SK-N-SH (cell line): ENCODE measurements around the gene ZNF491. TPM values are rescaled to one million over a fixed set of nuclear protein-coding genes. Genes with fewer than 3 reads are reported as not detected.

Source experiments
- CTCF ChIA-PET: fragments of 300-600, 350-600 bp; formaldehyde crosslinking; extraction: SDS; loops from one replicate; lab custom pipeline; 2021; lab: Yijun Ruan, JAX
- POLR2A ChIA-PET: fragments of 350-600 bp; sonication (Branson Sonifier 250); formaldehyde crosslinking; extraction: SDS; loops from one replicate; lab custom pipeline; 2020; ENCODE audit warnings: antibody characterized with exemption, inconsistent platforms; lab: Yijun Ruan, JAX
- DNase-seq: peaks from one replicate; pipeline ENCODE4 v3.0.0; 2012
- H2AFZ ChIP-seq: fragments of 200-600 bp; sonication (generic); 2 replicates; pipeline ENCODE4 v1.8.1; 2016; ENCODE audit warnings: antibody characterized with exemption, mild to moderate bottlenecking, low read depth
- H3F3A ChIP-seq: fragments of 200-600 bp; sonication (generic); replicated peaks from 2 replicates; pipeline ENCODE3; 2016; ENCODE audit warnings: antibody characterized with exemption, mild to moderate bottlenecking; ENCODE audit not compliant: insufficient read depth
- H3K27ac ChIP-seq, 2 experiments: fragments of 200-500 bp in 1 of 2; fragments of 200-600 bp in 1 of 2; sonication (Bioruptor generic) in 1 of 2; sonication (generic), shearing (Covaris generic) in 1 of 2; 2 replicates each; pipeline versions ENCODE4 v1.5.1 to v1.6.1; 2014 to 2016; ENCODE audit warnings: low read depth in 2 of 2, inconsistent platforms in 1 of 2, low read length in 1 of 2, mild to moderate bottlenecking in 1 of 2, mixed read lengths in 1 of 2
- H3K27me3 ChIP-seq: fragments of 200-600 bp; sonication (generic), shearing (Covaris generic); 2 replicates; pipeline ENCODE4 v1.6.1; 2016; ENCODE audit warnings: mixed run types; ENCODE audit not compliant: insufficient read depth
- H3K36me3 ChIP-seq, 2 experiments: fragments of 200-500 bp in 1 of 2; fragments of 200-600 bp in 1 of 2; sonication (Bioruptor generic) in 1 of 2; sonication (generic) in 1 of 2; replicated peaks in 1 of 2; 2 replicates each; pipeline versions ENCODE3 to v1.5.1; 2014 to 2016; ENCODE audit warnings: low read length in 1 of 2, mild to moderate bottlenecking in 1 of 2; ENCODE audit not compliant: insufficient read depth in 2 of 2, control insufficient read depth in 1 of 2
- H3K4me1 ChIP-seq, 2 experiments: fragments of 200-500 bp in 1 of 2; fragments of 200-600 bp in 1 of 2; sonication (Bioruptor generic) in 1 of 2; sonication (generic), shearing (Covaris generic) in 1 of 2; 2 replicates each; pipeline versions ENCODE4 v1.5.1 to v1.6.1; 2014 to 2016; ENCODE audit warnings: low read depth in 1 of 2, low read length in 1 of 2, mixed run types in 1 of 2; ENCODE audit not compliant: insufficient read depth in 2 of 2, control insufficient read depth in 1 of 2
- H3K4me2 ChIP-seq: fragments of 200-600 bp; sonication (generic), shearing (Covaris generic); 2 replicates; pipeline ENCODE4 v1.6.1; 2017; ENCODE audit warnings: mixed run types
- H3K4me3 ChIP-seq, 2 experiments: fragments of 200-500 bp in 1 of 2; fragments of 200-600 bp in 1 of 2; sonication (Bioruptor generic) in 1 of 2; sonication (generic), shearing (Covaris generic) in 1 of 2; 2 replicates each; pipeline versions ENCODE4 v1.5.1 to v1.8.1; 2014 to 2016; ENCODE audit warnings: low read depth in 2 of 2, inconsistent platforms in 1 of 2, low read length in 1 of 2, mild to moderate bottlenecking in 1 of 2, mixed read lengths in 1 of 2, moderate library complexity in 1 of 2
- H3K79me2 ChIP-seq: fragments of 200-600 bp; sonication (generic); 2 replicates; pipeline ENCODE4 v1.8.1; 2017; ENCODE audit warnings: mild to moderate bottlenecking; ENCODE audit not compliant: insufficient read depth
- H3K9ac ChIP-seq: fragments of 200-600 bp; sonication (generic); 2 replicates; pipeline ENCODE4 v1.6.1; 2017; ENCODE audit warnings: mixed run types
- H3K9me2 ChIP-seq: fragments of 200-600 bp; sonication (generic); 2 replicates; pipeline ENCODE4 v1.6.1; 2017; ENCODE audit warnings: mixed run types
- H3K9me3 ChIP-seq: fragments of 200-600 bp; sonication (generic); 2 replicates; pipeline ENCODE4 v1.6.1; 2017; ENCODE audit warnings: mixed run types, mild to moderate bottlenecking, moderate library complexity
- H4K20me1 ChIP-seq: fragments of 200-600 bp; sonication (generic); 2 replicates; pipeline ENCODE4 v1.6.1; 2017; ENCODE audit warnings: mild to moderate bottlenecking, mixed run types; ENCODE audit not compliant: insufficient read depth
- FOSL2 ChIP-seq: IDR thresholded peaks from 2 replicates; pipeline ENCODE4 v1.4.0; 2012; ENCODE audit warnings: low read depth, mild to moderate bottlenecking, moderate library complexity, borderline replicate concordance
- FOXJ3 ChIP-seq: sonication (generic); formaldehyde crosslinking; IDR thresholded peaks from 2 replicates; pipeline ENCODE4 v1.5.1; 2020; ENCODE audit warnings: mild to moderate bottlenecking, missing genetic modification reagents
- JUND ChIP-seq: IDR thresholded peaks from 2 replicates; pipeline ENCODE4 v1.4.0; 2012
- MEF2A ChIP-seq: IDR thresholded peaks from 2 replicates; pipeline ENCODE4 v1.4.0; 2012; ENCODE audit warnings: low read depth, borderline replicate concordance
- NFIC ChIP-seq: IDR thresholded peaks from 2 replicates; pipeline ENCODE4 v1.4.0; 2012; ENCODE audit warnings: borderline replicate concordance
- NRF1 ChIP-seq: IDR thresholded peaks from 2 replicates; pipeline ENCODE4 v1.6.1; 2012; ENCODE audit warnings: low read depth, mild to moderate bottlenecking, low read length
- SIN3A ChIP-seq: IDR thresholded peaks from 2 replicates; pipeline ENCODE4 v1.6.1; 2012; ENCODE audit warnings: low read depth, mild to moderate bottlenecking, low read length, moderate library complexity, borderline replicate concordance
- SMC3 ChIP-seq: IDR thresholded peaks from 2 replicates; pipeline ENCODE4 v1.6.1; 2012; ENCODE audit warnings: low read depth, low read length, improper control_type of control experiment
- TAF1 ChIP-seq: IDR thresholded peaks from 2 replicates; pipeline ENCODE4 v1.6.1; 2012; ENCODE audit warnings: low read depth, mild to moderate bottlenecking, low read length, moderate library complexity, borderline replicate concordance
- TCF12 ChIP-seq: IDR thresholded peaks from 2 replicates; pipeline ENCODE4 v1.4.0; 2012
- WGBS: methylation state at CpG from one replicate; pipeline ENCODE4 v1.1.6; 2017; ENCODE audit warnings: low lambda C conversion rate; 5-methylcytosine and 5-hydroxymethylcytosine counted together
- polyA plus RNA-seq, 3 experiments: library from polyadenylated mRNA; depleted of rRNA; stranded (reverse); fragments of >200 nt; gene quantifications; 2 replicates each; pipeline ENCODE4 v1.2.3, GENCODE V29; 2012
- TF ChIP-seq, protein P1 (sequence below): IDR thresholded peaks from 2 replicates; pipeline ENCODE4; 2012
- TF ChIP-seq, protein P2 (sequence below): IDR thresholded peaks from 2 replicates; pipeline ENCODE4 v1.4.0; 2012; ENCODE audit warnings: low read depth, borderline replicate concordance
- TF ChIP-seq, protein P3 (sequence below): fragments of 150-350 bp; IDR thresholded peaks from 2 replicates; pipeline ENCODE4 v1.6.1; 2016; ENCODE audit warnings: mild to moderate bottlenecking, low read depth, low read length

The ZNF491 gene
- polyA plus RNA-seq, 1 of the 3 experiments (the other 2 are of a cell fraction) = 0.77 TPM

DNA sequence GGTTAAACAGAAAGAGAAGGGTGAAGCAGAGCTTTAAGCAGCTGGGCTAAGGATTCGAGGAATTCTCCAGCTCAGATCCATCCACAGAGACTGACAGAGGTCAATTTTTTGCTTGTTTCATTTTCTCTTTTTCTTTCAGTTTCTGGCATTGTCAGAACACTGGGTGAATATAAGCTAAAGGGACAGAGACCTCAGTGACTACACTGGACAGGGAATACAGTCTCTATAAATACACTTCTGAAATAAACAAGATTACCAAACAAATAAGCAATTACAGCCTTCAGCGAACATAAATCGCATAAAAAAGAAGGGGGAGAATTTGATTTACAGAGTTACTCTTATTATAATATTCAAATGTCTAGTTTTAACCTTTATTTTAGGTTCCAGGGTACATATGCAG is 35.2 kb upstream of the ZNF491 start:
- H3K9ac ChIP-seq = no peak overlapping the region
- no peaks in the 10 kb centered on the region for H3K9me2 ChIP-seq
- TF ChIP-seq NRF1 = no peak
- no peak for TF ChIP-seq FOXJ3 (CRISPR knock-in tag)
- TF ChIP-seq MEF2A = no peak
- TF ChIP-seq JUND = no peak
- no peak for TF ChIP-seq TCF12
- TF ChIP-seq FOSL2 = no peak
- ChIA-PET CTCF (no interaction called here), POLR2A (interaction anchor here (0.6 kb wide), 1 partner anchor 630 kb away, joined by 3 read pairs; no protein-coding TSS in a partner anchor)
- H2AFZ ChIP-seq = no peak overlapping the region
- no peak overlapping the region for H3K4me2 ChIP-seq
- peaks cover 0 to 7% of the 10 kb centered on the region in 2 experiments; a peak in 1 of 4 replicates for H3K4me1 ChIP-seq
- DNase-seq = no peak
- no peaks in the 10 kb centered on the region for H3F3A ChIP-seq
- WGBS = 27% methylated on average over 3 of the region's 3 CpGs
- H3K27me3 ChIP-seq = no peaks in the 10 kb centered on the region
- H3K27ac ChIP-seq = no peak overlapping the region
- no peaks in the 10 kb centered on the region for H3K36me3 ChIP-seq
- H3K79me2 ChIP-seq = peaks cover 6% of the 10 kb centered on the region
- H4K20me1 ChIP-seq = no peaks in the 10 kb centered on the region
- H3K4me3 ChIP-seq = no peak overlapping the region
- H3K9me3 ChIP-seq = no peaks in the 10 kb centered on the region

DNA sequence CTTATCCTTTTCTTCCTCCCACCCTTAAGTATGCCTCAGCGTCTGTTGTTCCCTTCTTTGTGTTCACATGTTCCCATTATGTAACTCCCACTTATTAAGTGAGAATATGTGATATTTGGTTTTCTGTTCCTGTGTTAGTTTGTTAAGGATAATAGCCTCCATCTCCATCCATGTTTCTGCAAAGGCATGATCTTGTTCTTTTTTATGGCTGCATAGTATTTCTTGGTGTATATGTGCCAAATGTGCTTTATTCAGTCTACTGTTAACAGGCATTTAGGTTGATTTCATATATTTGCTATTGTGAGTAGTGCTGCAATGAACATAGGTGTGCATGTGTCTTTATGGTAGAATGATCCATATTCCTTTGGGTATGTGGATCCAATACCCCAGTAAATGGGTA is 34.7 kb upstream of the ZNF491 start:
- H3K27me3 ChIP-seq = no peaks in the 10 kb centered on the region
- H2AFZ ChIP-seq = no peak overlapping the region
- WGBS = 56% methylated on average over 1 of the region's 1 CpG
- ChIA-PET CTCF (no interaction called here), POLR2A (no interaction called here)
- no peaks in the 10 kb centered on the region for H3K36me3 ChIP-seq
- H3K27ac ChIP-seq = no peak overlapping the region
- no peak overlapping the region for H3K4me2 ChIP-seq
- peaks cover 11% of the 10 kb centered on the region for H3K79me2 ChIP-seq
- H3K4me1 ChIP-seq = peaks cover 0 to 10% of the 10 kb centered on the region in 2 experiments; a peak in 1 of 4 replicates
- no peaks in the 10 kb centered on the region for H4K20me1 ChIP-seq
- no peak overlapping the region for H3K9ac ChIP-seq
- no peaks in the 10 kb centered on the region for H3F3A ChIP-seq
- H3K9me2 ChIP-seq = no peaks in the 10 kb centered on the region
- no peak overlapping the region for H3K4me3 ChIP-seq
- no peak for TF ChIP-seq MEF2A
- no peak for TF ChIP-seq SMC3
- no peak for TF ChIP-seq NRF1
- TF ChIP-seq, protein P1, sequence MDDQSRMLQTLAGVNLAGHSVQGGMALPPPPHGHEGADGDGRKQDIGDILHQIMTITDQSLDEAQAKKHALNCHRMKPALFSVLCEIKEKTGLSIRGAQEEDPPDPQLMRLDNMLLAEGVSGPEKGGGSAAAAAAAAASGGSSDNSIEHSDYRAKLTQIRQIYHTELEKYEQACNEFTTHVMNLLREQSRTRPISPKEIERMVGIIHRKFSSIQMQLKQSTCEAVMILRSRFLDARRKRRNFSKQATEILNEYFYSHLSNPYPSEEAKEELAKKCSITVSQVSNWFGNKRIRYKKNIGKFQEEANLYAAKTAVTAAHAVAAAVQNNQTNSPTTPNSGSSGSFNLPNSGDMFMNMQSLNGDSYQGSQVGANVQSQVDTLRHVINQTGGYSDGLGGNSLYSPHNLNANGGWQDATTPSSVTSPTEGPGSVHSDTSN = no peak
- TF ChIP-seq, protein P2, sequence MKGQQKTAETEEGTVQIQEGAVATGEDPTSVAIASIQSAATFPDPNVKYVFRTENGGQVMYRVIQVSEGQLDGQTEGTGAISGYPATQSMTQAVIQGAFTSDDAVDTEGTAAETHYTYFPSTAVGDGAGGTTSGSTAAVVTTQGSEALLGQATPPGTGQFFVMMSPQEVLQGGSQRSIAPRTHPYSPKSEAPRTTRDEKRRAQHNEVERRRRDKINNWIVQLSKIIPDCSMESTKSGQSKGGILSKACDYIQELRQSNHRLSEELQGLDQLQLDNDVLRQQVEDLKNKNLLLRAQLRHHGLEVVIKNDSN = no peak
- TF ChIP-seq SIN3A = no peak
- TF ChIP-seq, protein P3, sequence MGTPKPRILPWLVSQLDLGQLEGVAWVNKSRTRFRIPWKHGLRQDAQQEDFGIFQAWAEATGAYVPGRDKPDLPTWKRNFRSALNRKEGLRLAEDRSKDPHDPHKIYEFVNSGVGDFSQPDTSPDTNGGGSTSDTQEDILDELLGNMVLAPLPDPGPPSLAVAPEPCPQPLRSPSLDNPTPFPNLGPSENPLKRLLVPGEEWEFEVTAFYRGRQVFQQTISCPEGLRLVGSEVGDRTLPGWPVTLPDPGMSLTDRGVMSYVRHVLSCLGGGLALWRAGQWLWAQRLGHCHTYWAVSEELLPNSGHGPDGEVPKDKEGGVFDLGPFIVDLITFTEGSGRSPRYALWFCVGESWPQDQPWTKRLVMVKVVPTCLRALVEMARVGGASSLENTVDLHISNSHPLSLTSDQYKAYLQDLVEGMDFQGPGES = no peak
- TF ChIP-seq NFIC = no peak
- TF ChIP-seq TAF1 = no peak
- no peak for DNase-seq
- H3K9me3 ChIP-seq = no peaks in the 10 kb centered on the region
